Testis (tissue), 2 donors: ENCODE measurements around the gene BTBD2.

Experiments
- CTCF ChIP-seq, 3 experiments: fragments of 450-650 bp in 2 of 3; fragments of 200-600 bp in 1 of 3; sonication (generic) in 1 of 3; IDR thresholded peaks; one replicate each; pipeline ENCODE4 v1.5.1; 2016 to 2019; ENCODE audit warnings: antibody characterized with exemption in 3 of 3, mild to moderate bottlenecking in 2 of 3, moderate library complexity in 1 of 3
- POLR2A ChIP-seq: fragments of 450-650 bp; IDR thresholded peaks from one replicate; pipeline ENCODE4 v1.6.1; 2017; ENCODE audit warnings: antibody characterized with exemption, mild to moderate bottlenecking, moderate library complexity

- TF ChIP-seq POLR2A: no peak
- TF ChIP-seq CTCF (IDR thresholded peaks at IDR 0.05): no peak
Observed at GRCh38 chr19:1999856-2000515, 15.5 kb downstream of the BTBD2 start.
